DMS114 treated with DMSO at 0.1 percent for 48 hours (cell line): ENCODE data around the gene DSC3.

Experiments
- DNase-seq: peaks from one replicate; lab custom pipeline; 2025; ENCODE audit not compliant: unreplicated experiment; lab: John Stamatoyannopoulos, UW

Gene DSC3

DNA sequence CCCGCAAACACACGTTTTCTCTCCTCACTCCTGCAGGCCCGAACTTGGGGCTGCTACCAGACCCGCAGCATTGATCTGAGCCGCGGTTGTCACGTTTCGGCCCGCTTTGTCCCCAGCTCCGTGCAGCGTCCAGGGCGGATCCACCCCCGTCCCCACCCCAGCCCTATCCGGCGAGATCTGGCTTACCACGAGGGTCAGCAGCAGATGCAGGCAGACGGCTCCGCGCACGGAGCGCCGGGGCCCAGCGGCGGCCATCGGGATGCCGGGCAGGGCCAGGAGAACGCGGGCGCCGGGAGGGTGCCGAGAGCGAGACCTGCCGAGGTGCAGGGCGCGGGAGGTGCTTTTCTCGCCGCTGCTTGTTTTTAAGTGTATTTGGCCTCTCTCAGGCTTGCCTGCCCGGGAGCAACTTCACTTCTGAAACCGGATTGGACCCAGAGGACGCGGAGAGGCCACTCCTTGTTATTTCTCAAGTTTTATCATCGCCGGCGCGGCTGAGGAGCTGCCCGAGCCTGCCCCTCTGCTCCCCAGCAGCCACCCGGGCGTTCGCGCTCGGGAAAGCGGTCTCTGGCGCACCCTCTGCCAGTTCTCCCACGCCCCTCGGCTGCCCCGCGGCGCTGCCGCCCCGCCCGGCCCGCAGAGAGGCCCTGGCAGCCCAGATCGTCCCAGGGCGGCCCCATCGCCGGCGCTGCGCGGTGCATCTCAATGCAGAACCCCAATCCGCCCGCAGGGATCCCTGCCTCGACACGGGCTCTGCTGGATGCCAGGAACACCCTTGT lies at the start of gene DSC3:
Gene DSC3 (minus strand): TSS at position 337 of the 776 bp plus-strand sequence. CDS start 82 bp downstream, at position 255.
- no peak for DNase-seq

GRCh38 chr18:31091350-31091749 lies 48.8 kb upstream of the DSC3 start:
- no peak for DNase-seq

GRCh38 chr18:31088532-31088931 lies 46.0 kb upstream of the DSC3 start:
- no peak for DNase-seq

- DNase-seq, result no peak
Measured at GRCh38 chr18:31079973-31080372, 37.4 kb upstream of the DSC3 start.

- no peak for DNase-seq
Measured at GRCh38 chr18:31077878-31078277, 35.3 kb upstream of the DSC3 start.

- no peak for DNase-seq
Measured at GRCh38 chr18:31072175-31072574, 29.6 kb upstream of the DSC3 start.

- no peak for DNase-seq
Measured at GRCh38 chr18:31070206-31070605, 27.7 kb upstream of the DSC3 start.

DNA sequence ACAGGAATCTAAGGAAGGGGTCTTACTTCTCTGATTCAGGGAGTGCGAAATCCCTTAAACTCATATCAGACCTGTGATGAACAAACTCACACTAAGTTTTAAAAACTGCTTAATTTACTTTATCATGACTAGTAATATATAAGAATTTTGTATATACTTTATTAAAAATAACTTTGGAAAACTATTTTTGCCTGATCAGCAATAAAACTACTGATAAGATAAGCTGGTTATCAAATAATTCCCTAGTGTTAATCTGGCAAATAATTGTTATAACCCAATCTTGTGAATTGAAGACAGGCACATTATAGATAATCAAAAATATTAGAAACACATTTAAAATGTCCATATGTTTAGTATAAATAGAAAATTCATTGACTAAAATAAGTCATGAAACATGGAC lies 23.7 kb upstream of the DSC3 start:
- no peak for DNase-seq

DNA sequence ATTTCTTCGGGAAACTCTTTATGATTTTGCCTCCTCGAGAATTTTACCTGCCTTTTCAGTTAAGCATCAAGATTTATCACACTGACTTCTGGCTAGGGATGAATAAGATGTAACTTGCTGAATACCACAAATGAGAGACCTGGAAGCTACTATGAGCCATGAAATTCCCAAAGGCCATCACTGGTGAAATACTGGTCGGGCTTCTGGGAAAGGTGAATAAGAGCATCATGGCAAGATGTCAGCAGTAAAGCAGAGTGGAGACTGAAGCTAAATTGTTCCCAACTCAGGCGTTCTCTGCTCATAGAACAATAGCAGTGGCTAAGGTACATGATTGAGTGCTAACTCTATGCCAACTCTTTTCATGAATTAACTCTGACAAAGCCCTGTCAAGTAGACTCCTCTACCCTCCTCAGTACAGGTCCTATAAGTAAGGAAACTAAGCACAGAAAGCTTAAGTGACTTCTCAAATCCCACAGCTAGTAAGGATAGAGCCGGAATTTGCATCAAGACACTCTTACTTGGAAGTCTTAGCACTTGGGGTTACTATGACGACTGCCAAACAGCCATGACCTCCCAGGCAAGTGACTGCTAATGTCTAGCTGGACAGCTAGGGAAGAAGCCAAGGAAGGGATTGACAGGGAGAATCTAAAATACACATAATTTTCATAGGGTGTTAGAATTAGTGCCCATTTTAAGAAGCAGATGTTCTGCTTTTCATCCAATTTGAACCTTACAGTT lies 22.7 kb upstream of the DSC3 start:
- no peak for DNase-seq

GRCh38 chr18:31064130-31064529 lies 21.6 kb upstream of the DSC3 start:
- DNase-seq, result no peak

DNA sequence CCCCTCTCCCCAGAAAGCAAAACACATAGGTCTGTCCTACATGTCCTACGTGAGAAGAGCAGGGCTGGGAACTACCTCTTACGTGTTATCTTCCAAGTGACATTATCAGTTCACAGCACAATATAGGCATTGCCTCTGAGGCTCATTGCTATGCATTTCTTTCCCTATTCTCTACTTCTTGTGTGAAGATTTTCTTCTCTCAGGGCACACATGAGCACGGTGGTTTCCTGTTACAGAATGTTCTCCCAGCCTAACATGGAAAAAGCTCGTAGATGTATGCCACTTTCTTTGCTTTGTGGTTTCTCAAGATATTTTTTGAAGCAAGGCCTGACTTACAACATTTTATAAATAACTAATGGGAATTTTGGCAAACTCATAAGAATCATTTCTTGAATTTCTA lies 19.4 kb upstream of the DSC3 start:
- DNase-seq, result no peak

DNA sequence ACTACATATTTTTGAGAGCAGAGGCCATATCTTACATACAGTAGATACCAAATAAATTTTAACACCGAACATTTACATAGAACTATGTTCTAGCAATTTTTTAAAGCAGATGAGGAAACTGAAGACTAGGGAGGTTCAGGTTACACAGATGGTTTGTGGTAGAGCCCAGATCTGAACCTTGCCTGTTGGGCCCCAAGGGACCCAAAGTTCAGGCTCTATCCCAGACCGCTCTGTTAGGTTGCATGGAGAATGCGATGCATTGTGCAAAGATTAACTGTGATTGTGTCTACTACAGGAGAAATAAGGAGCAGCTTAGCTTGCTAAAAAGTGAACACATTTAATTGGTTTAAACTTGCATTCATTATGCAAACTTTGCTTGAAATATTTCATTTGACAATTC lies 16.4 kb upstream of the DSC3 start:
- DNase-seq, result no peak

DNA sequence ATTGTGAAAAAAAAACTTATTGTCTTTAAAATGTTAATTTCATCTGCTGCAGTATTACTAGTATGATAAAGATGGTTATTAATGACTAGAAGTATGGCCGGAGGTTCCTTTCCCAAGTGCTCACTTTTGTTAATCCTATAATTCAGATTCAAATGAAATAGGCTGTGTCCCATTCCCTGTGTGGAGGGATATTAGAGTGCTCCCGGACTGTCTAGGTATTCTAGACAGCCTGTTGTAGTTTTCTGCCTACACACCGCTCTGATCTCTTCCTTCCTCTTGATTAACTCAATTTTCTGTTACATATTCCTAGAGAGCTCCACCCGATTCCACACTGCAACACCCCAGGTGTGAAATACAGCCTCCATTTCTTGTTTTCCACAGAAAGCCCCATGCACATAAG lies 15.4 kb upstream of the DSC3 start:
- DNase-seq, result no peak

DNA sequence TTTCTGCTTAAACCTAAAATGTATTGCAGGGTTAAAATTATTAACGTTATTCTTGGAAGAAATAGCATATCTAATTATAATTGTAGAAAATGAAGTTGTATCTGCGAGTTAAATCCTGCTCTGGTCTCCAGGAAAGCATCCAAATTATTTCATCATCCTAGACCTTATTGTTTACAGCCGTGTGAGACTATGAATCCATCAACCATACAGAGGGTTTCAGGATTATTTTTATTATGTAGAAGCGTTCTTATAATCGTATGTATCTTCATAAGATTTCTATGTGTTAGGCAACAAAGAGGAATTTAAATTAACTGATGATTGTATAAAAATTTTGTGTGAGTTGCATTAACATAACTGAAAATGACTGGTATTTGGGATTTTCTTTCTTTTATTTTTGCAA lies 14.5 kb upstream of the DSC3 start:
- no peak for DNase-seq

GRCh38 chr18:31056296-31056695 lies 13.8 kb upstream of the DSC3 start:
- no peak for DNase-seq

- no peak for DNase-seq
Measured at GRCh38 chr18:31050635-31051034, 8.1 kb upstream of the DSC3 start.

DNA sequence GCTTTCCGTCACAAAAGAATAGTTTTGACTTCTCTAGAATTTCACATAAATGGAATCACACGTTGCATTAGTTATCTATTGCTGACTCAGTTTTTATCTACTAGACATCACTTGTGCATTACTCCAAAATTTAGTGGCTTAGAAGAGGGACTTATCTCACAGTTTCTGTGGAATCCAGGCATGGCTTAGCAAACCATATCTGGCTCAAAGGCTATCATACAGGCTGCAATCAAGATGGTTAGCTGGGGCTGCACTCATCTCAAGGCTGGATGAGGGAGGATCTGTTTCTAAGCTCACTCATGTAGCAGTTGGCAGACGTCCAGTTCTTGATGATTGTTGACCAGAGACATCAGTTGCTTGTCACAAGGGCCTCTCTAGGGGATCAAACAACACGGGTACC lies 6.6 kb upstream of the DSC3 start:
- DNase-seq, result no peak

DNA sequence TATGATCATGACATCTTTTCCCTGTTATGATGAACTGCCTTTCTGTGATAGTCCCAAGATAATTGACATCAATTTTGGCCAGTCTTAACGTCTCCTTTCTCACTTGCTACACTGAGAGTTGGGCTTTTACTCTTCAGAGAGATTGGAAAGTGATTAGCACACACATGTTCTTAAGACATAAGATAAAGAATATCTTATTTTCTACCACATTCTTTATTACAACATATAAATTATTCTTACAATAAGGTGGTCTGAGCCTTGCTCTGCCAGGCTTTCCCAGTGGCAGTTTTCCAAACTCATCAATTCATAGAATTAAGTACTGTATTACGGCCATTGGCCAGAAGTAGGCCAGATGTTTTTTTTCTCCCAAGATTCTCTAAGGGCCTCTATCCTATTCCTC lies 5.7 kb upstream of the DSC3 start:
- no peak for DNase-seq

GRCh38 chr18:31046916-31047315 lies 4.4 kb upstream of the DSC3 start:
- no peak for DNase-seq

DNA sequence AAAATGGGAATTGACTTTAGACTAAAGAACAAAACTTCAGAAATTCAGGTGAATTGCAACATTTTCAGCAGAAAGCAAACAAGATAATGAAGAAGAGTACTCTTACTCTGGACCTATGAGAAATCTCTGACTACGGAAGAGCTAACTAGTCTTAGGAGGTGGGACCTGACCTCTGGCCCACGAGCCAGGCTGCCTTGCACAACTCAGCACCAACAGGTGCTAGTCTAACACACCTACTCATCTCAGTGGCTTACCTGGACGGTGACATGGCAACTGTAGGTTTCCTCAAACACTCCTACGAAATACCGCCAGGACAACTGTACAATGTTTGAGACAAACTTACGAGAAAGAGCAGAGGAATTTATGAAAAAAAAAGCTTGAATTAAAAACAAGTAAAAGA lies 3.1 kb upstream of the DSC3 start:
- no peak for DNase-seq

- no peak for DNase-seq
Measured at GRCh38 chr18:31044926-31045325, 2.4 kb upstream of the DSC3 start.

GRCh38 chr18:31043709-31044108 lies 1.2 kb upstream of the DSC3 start:
- DNase-seq, result no peak

DNA sequence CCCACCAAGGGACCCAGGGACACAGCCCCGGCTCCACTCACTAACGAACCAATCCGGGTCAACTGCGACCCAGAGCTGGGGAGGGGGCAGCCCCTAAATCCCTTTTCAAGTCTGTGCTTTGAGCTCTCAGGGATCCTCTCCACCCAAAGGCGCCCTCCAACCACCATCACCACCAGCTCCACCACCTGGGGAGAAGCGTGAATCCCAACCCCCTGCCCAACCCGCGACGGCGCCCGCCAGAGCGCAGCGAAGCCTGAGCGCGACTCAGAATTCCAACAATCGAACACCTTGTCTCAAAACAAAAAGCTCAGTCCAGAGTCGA lies 497 bp downstream of the DSC3 start:
- DNase-seq, result no peak
